GM19467 (cell line): ENCODE measurements around the gene PIM1.
"Not testable (repeated sequence)": the region's sequence is repeated elsewhere in the genome, so short reads cannot be mapped to it uniquely, and the experiment has no call there.

Experiments
- ATAC-seq: cut with Tn5 transposase; IDR thresholded peaks from one replicate; pipeline ENCODE4 v1.9.1; 2021; ENCODE audit warnings: mild to moderate bottlenecking, moderate library complexity; ENCODE audit not compliant: unreplicated experiment

PIM1 gene

DNA sequence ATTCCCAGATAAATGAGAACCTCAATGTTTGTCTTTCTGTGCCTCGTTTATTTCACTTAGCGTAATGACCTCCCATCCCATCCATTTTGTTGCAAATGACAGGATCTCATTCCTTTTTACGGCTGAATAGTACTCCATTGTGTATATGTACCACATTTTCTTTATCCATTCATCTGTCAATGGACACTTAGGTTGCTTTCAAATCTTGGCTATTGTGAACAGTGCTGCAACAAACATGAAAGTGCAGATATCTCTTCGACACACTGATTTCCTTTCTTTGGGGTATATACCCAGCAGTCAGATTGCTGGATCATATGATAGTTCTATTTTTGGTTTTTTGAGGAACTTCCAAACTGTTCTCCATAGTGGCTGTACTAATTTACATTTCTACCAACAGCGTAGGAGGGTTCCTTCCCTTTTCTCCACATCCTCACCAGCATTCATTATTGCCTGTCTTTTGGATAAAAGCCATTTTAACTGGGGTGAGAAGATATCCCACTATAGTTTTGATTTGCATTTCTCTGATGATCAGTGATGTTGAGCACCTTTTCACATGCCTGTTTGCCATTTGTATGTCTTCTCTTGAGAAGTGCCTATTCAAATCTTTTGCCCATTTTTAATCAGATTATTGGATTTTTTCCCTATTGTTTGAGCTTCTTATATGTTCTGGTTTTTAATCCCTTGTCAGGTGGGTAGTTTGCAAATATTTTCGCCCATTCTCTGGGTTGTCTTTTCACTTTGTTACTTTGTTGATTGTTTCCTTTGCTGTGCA is 16.2 kb downstream of the PIM1 start:
- not testable (repeated sequence) for ATAC-seq

GRCh38 chr6:37187321-37188022 is 17.5 kb downstream of the PIM1 start:
- no peak for ATAC-seq

DNA sequence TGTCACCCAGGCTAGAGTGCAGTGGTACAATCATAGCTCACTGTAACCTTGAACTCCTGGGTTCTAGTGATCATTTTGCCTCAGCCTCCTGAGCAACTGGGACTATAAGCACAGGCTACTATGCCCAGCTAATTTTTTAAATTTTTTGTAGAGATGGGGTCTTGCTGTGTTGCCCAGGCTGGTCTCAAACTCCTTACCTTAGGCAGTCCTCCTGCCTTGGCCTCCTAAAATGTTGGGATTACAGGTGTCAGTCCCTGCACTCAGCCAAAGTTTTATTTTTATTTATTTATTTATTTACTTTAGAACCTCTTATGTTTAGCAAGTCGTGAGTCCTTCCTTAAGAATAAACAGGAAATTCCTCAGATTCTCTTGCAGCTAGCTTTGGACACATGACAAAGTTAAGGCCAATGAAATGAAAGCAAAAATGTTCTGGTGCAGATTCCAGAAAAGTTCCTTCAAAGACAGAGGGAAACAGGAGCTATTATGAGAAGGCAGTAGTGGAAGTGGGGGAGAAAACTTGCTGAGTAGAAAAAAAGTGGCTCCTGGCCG is 19.1 kb downstream of the PIM1 start:
- ATAC-seq, result no peak

GRCh38 chr6:37190159-37190535 is 20.2 kb downstream of the PIM1 start:
- ATAC-seq, result no peak

- no peak for ATAC-seq
These were observed 22.7 kb downstream of the PIM1 start for GRCh38 chr6:37192666-37193065.

- not testable (repeated sequence) for ATAC-seq
These were observed 24.9 kb downstream of the PIM1 start for GRCh38 chr6:37194886-37195285.

DNA sequence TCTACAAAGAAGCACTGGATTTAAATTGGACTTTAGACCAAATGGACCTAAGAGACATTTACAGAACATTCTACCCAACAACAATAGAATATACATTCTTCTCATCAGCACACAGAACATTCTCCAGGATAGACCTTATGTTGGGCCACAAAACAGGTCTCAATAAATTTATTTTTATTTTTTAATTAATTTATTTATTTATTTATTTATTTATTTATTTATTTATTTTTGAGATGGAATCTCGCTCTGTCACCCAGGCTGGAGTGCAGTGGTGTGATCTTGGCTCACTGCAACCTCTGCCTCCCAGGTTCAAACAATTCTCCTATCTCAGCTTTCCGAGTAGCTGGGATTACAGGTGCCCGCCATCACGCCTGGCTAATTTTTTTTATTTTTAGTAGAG is 26.5 kb downstream of the PIM1 start:
- ATAC-seq, result not testable (repeated sequence)

GRCh38 chr6:37200085-37200484 is 30.1 kb downstream of the PIM1 start:
- no peak for ATAC-seq

- no peak for ATAC-seq
These were observed 31.8 kb downstream of the PIM1 start for GRCh38 chr6:37201726-37202125.

GRCh38 chr6:37202788-37203491 is 33.0 kb downstream of the PIM1 start:
- no peak for ATAC-seq

DNA sequence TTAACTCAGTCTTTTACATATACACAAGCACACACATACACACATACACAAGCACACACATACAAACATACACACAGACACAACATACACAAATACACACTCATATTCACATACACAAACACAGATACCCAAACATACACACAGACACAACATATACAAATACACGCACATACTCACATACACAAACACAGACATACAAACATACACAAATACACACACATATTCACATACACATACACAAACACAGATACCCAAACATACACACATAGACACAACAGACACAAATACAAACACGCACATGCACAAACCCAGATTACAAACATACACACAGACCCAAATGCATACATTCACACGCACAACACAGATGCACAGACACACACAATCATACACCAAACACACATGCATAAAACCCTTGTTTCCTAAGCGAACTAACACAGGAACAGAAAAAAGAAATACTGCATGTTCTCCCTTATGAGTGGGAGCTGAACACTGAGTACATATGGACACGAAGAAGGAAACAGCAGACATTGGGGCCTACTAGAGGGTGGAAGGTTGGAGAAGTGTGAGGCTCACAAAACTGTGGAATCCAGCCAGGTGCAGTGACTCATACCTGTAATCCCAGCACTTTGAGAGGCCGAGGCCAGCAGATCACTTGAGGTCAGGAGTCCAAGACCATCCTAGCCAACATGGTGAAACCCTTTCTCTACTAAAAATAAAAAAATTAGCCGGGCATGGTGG is 34.2 kb downstream of the PIM1 start:
- ATAC-seq, result no peak

GRCh38 chr6:37205175-37205996 is 35.4 kb downstream of the PIM1 start:
- ATAC-seq, result no peak

GRCh38 chr6:37205997-37206340 is 36.0 kb downstream of the PIM1 start:
- no peak for ATAC-seq

GRCh38 chr6:37206622-37207021 is 36.7 kb downstream of the PIM1 start:
- no peak for ATAC-seq

GRCh38 chr6:37207903-37208456 is 38.0 kb downstream of the PIM1 start:
- no peak for ATAC-seq

GRCh38 chr6:37208793-37209192 is 38.8 kb downstream of the PIM1 start:
- no peak for ATAC-seq

GRCh38 chr6:37209461-37210205 is 39.7 kb downstream of the PIM1 start:
- no peak for ATAC-seq

DNA sequence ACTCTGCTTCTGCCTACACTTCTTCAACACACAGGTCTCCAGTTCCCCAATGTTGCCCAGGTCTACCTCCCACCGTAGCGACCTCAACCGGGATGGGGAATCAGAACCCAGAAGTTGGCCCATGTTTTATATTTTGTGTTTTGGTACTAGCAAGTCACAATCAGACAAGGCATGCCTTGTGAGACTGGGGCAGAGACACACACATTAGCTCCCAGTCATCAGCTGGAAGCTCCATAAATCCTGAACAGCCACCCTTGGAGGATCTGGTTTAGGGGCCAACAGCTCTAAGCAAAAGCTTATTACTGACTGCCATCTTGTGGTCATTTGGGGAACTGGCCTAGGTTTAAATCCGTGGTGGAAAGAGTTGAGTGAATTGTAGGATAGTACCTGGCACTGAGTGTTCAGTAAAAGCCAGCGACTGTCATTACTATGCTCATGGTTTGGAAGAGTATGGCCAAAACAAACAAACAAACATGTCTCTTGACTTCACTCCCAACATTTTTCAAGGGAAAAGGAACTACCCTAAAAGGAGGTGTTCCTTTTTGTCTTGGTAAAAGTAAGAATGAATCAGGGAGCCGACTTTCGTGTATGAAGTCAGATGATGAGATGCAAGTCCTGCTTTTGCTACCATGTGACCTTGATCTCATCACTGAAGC is 40.5 kb downstream of the PIM1 start:
- ATAC-seq, result no peak

- ATAC-seq, result no peak
These were observed 42.3 kb downstream of the PIM1 start for GRCh38 chr6:37212268-37212667.
